ENCODE measurements around the gene TTC28. TPM values are rescaled to one million over a fixed set of nuclear protein-coding genes. Genes with fewer than 3 reads are reported as not detected.

TTC28 gene
- total and polyA plus RNA-seq, 12 donors, result 3.4 to 75.6 (median 28.6) TPM

DNA sequence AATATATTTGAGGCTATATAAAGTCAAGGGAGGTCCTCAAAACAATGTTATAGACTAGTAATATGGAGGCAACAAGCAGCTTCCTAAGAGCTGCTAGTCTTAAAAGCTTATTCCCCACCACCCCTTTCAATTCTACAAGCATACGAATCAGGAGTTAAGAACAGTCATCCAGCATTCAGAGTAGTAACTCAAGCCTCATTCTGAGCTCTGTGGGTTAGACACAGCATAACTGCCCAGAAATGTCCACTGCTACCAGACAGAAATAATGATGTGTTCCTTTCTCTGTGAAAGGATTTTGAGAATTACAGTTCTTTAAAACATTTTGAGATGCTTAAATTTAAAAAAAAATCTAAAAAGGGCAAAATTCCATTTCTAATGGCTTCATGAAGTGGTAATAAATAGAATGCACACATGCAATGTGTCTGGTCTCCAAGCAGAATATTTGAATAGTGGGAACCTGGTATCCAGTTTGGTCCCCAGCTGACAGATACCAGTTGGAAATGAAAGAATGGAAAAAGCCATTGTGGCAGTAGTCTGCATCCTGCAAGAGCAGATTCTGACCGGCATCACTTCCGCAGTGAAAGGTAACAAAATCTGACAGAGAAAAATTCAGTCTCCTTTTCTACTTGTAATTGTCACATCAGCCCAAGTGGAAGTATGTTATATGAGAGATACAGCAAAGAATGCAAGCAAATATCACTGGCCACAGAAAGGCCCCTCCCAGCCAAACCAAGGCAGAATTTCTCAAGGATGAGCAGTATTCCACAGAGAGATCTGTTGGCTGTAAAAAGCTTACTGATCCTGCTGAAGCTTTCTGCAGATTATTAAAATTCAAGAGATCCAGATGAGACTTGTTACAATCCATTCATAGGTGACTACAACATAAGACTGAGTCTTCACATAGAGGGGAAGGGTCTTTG is 449.8 kb downstream of the TTC28 start:
- intact Hi-C loops (cut with DNase I), result no loop called here
- Histone ChIP-seq H3K27me3 (no peaks in the 10 kb centered on the region), H3K27ac (no peak overlapping the region), H3K36me3 (replicated peaks in 1 of 2) (no peaks in the 10 kb centered on the region), H3K9me3 (replicated peaks in 1 of 3) (no peaks in the 10 kb centered on the region), H3K4me3 (no peak overlapping the region), H3K4me1 (replicated peaks in 1 of 2) (no peaks in the 10 kb centered on the region)
- TF ChIP-seq POLR2A (IDR thresholded peaks at IDR 0.05), result no peak
- TF ChIP-seq, protein P1, sequence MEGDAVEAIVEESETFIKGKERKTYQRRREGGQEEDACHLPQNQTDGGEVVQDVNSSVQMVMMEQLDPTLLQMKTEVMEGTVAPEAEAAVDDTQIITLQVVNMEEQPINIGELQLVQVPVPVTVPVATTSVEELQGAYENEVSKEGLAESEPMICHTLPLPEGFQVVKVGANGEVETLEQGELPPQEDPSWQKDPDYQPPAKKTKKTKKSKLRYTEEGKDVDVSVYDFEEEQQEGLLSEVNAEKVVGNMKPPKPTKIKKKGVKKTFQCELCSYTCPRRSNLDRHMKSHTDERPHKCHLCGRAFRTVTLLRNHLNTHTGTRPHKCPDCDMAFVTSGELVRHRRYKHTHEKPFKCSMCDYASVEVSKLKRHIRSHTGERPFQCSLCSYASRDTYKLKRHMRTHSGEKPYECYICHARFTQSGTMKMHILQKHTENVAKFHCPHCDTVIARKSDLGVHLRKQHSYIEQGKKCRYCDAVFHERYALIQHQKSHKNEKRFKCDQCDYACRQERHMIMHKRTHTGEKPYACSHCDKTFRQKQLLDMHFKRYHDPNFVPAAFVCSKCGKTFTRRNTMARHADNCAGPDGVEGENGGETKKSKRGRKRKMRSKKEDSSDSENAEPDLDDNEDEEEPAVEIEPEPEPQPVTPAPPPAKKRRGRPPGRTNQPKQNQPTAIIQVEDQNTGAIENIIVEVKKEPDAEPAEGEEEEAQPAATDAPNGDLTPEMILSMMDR (IDR thresholded peaks at IDR 0.05), result no peak
- WGBS, 4 donors, result 93 to 98% (median 96%) methylated on average over 3 of the region's 3 CpGs
- no peak for DNase-seq

DNA sequence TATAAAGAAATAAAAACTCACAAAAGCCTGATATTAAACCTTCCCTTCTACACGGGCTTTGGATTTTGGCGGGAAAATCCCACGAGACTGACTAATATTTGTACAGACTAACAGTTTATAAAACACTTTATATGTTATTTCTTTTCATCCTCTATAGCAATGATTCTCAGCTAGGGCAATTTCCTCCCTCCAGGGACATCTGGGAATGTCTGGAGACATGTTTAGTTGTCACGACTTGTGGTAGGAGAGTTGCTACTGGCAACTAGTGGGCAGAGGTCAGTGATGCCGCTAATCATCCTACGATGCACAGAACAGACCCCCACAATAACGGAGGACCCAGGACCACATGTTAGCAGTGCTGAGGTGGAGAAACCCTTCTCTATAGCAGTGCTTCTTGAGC is 455.8 kb downstream of the TTC28 start:
- H3K4me3 ChIP-seq, result no peak overlapping the region
- TF ChIP-seq, protein P1 (IDR thresholded peaks at IDR 0.05), result no peak
- no peak for TF ChIP-seq POLR2A (IDR thresholded peaks at IDR 0.05)
- DNase-seq, result no peak
- no peaks in the 10 kb centered on the region for H3K4me1 ChIP-seq (replicated peaks in 1 of 2)
- H3K27ac ChIP-seq, result no peak overlapping the region
- H3K27me3 ChIP-seq, result no peaks in the 10 kb centered on the region
- intact Hi-C loops (cut with DNase I), result no loop called here
- H3K9me3 ChIP-seq (replicated peaks in 1 of 3), result no peaks in the 10 kb centered on the region
- 62 to 74% (median 72%) methylated on average over 6 to 7 of the region's 7 CpGs for WGBS, 4 donors
- no peaks in the 10 kb centered on the region for H3K36me3 ChIP-seq (replicated peaks in 1 of 2)

DNA sequence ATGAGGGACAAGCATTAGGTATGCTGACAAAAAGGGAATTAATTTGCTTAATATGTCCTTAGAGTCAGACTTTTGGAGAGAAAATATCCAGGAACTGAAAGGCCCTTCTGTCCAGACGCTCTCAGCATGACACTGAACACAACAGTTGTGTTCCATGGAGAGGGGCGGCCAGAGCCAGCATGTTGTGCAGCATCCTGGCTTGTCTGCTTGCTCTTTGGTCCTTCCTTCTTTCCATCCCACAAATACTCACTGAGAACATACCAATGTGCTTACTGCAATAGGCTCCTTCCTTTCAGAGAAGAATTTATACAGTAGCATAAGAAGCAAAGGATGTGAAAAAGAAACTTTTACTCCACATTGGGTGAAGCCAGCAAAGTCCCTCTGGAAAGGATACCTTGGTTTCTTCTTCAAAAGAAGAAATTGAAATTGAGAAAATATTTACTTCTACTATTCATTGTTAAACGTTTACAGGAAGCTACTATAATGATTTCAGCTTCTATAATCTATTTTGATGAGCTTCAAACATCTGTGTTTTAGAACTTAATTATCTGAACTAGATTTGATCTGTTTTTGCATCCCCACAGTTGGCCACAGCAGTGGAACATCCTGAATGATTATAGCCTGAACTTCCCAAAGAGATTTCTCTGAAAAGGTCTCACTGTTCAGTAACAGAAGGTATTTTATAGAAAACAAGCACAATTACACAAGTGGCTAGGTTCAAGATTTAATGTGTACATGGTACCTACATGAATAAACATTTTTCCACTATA is 456.5 kb downstream of the TTC28 start:
- Histone ChIP-seq H3K9me3 (replicated peaks in 1 of 3) (no peaks in the 10 kb centered on the region), H3K36me3 (replicated peaks in 1 of 2) (no peaks in the 10 kb centered on the region), H3K4me3 (no peak overlapping the region), H3K27ac (no peak overlapping the region), H3K27me3 (no peaks in the 10 kb centered on the region), H3K4me1 (replicated peaks in 1 of 2) (no peaks in the 10 kb centered on the region)
- no peak for TF ChIP-seq POLR2A (IDR thresholded peaks at IDR 0.05)
- TF ChIP-seq, protein P1 (IDR thresholded peaks at IDR 0.05), result no peak
- WGBS, 4 donors, result 70 to 75% (median 73%) methylated on average over 3 of the region's 3 CpGs
- no peak for DNase-seq
- intact Hi-C loops (cut with DNase I), result no loop called here

DNA sequence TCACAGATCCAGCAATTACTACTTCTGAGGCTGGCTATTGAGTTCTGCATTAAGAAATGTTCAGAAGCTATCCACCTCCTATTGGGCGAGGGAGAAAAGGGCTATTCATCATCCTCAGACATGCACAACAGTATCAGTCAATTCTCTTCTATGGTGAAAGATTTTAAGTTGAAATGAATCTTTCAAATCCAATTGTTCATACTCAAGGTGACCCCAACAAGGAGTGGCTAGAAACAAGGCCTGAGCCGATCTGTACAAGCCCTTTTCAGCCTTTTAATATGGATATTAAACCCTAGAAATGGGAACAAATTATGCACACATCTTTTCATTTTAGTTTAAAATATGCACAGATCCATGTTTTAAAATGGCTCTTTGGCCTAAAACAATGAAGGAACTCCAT is 457.1 kb downstream of the TTC28 start:
- no peak overlapping the region for H3K27ac ChIP-seq
- intact Hi-C loops (cut with DNase I), result no loop called here
- no peaks in the 10 kb centered on the region for H3K9me3 ChIP-seq (replicated peaks in 1 of 3)
- DNase-seq, result no peak
- no peaks in the 10 kb centered on the region for H3K36me3 ChIP-seq (replicated peaks in 1 of 2)
- TF ChIP-seq, protein P1 (IDR thresholded peaks at IDR 0.05), result no peak
- TF ChIP-seq POLR2A (IDR thresholded peaks at IDR 0.05), result no peak
- H3K4me3 ChIP-seq, result no peak overlapping the region
- 87 to 95% (median 94%) methylated on average over 2 of the region's 2 CpGs for WGBS, 4 donors
- no peaks in the 10 kb centered on the region for H3K27me3 ChIP-seq
- no peaks in the 10 kb centered on the region for H3K4me1 ChIP-seq (replicated peaks in 1 of 2)
